ENCODE measurements around the gene APCDD1L. TPM values are rescaled to one million over a fixed set of nuclear protein-coding genes. Genes with fewer than 3 reads are reported as not detected.
A peak's percentile ranks its signal among the peaks of the same experiment; 100 is the strongest.

The APCDD1L gene
- polyA plus RNA-seq, 10 donors, result 6.1 to 13.9 (median 8.7) TPM

GRCh38 chr20:58546416-58546711 is 31.2 kb upstream of the APCDD1L start:
- no peak for DNase-seq

GRCh38 chr20:58545565-58546415 is 30.6 kb upstream of the APCDD1L start:
- no peak for DNase-seq

- DNase-seq, result no peak
Measured at GRCh38 chr20:58544891-58545290, 29.7 kb upstream of the APCDD1L start.

GRCh38 chr20:58544286-58544685 is 29.1 kb upstream of the APCDD1L start:
- DNase-seq, result peak in 1 of 3 donors; percentile 40

- DNase-seq, result no peak
Measured at GRCh38 chr20:58543274-58543673, 28.1 kb upstream of the APCDD1L start.

- no peak for DNase-seq
Measured at GRCh38 chr20:58542411-58543095, 27.4 kb upstream of the APCDD1L start.

GRCh38 chr20:58542034-58542410 is 26.8 kb upstream of the APCDD1L start:
- peak in 1 of 3 donors; percentile 46 for DNase-seq

GRCh38 chr20:58538752-58539151 is 23.6 kb upstream of the APCDD1L start:
- DNase-seq, result no peak

GRCh38 chr20:58537831-58538230 is 22.6 kb upstream of the APCDD1L start:
- DNase-seq, result no peak

GRCh38 chr20:58536289-58536688 is 21.1 kb upstream of the APCDD1L start:
- DNase-seq, result no peak

GRCh38 chr20:58531657-58532056 is 16.5 kb upstream of the APCDD1L start:
- no peak for DNase-seq

GRCh38 chr20:58531063-58531462 is 15.9 kb upstream of the APCDD1L start:
- DNase-seq, result no peak

- DNase-seq, result no peak
Measured at GRCh38 chr20:58528412-58528811, 13.2 kb upstream of the APCDD1L start.

- no peak for DNase-seq
Measured at GRCh38 chr20:58526411-58526810, 11.2 kb upstream of the APCDD1L start.

- DNase-seq, result peak in 1 of 3 donors; percentile 62
Measured at GRCh38 chr20:58524814-58525213, 9.6 kb upstream of the APCDD1L start.

- DNase-seq, result peak in 2 of 3 donors; percentile 47 to 51
Measured at GRCh38 chr20:58523971-58524315, 8.7 kb upstream of the APCDD1L start.

GRCh38 chr20:58523072-58523970 is 8.1 kb upstream of the APCDD1L start:
- peak in 1 of 3 donors; percentile 40 for DNase-seq

- peak in 1 of 3 donors; percentile 49 for DNase-seq
Measured at GRCh38 chr20:58522666-58523065, 7.5 kb upstream of the APCDD1L start.

- DNase-seq, result no peak
Measured at GRCh38 chr20:58521763-58522162, 6.6 kb upstream of the APCDD1L start.

GRCh38 chr20:58519940-58520712 is 4.9 kb upstream of the APCDD1L start:
- DNase-seq, result no peak

GRCh38 chr20:58518896-58519593 is 3.8 kb upstream of the APCDD1L start:
- DNase-seq, result no peak
